ENCODE results near the gene PRXL2A. TPM values are rescaled to one million over a fixed set of nuclear protein-coding genes. Genes with fewer than 3 reads are reported as not detected.

PRXL2A gene
- total RNA-seq, 1 donor from 2014 or later: 11.5 TPM

GRCh38 chr10:80443531-80443974 is 35.2 kb downstream of the PRXL2A start:
- intact Hi-C loops (cut with micrococcal nuclease): loop anchor here (1.0 to 10.0 kb wide), 4 partner anchors 36 to 481 kb away; partner anchors contain the start of gene PRXL2A

GRCh38 chr10:80444124-80444523 is 35.8 kb downstream of the PRXL2A start:
- intact Hi-C loops (cut with micrococcal nuclease): loop anchor here (1.0 to 10.0 kb wide), 6 partner anchors 9 to 481 kb away; partner anchors contain the start of gene PRXL2A

- intact Hi-C loops (cut with micrococcal nuclease): loop anchor here (1.0 to 10.0 kb wide), 6 partner anchors 9 to 480 kb away; partner anchors contain the start of gene PRXL2A
Observed at GRCh38 chr10:80444646-80445319, 36.4 kb downstream of the PRXL2A start.

GRCh38 chr10:80447436-80448190 is 39.3 kb downstream of the PRXL2A start:
- intact Hi-C loops (cut with micrococcal nuclease): loop anchor here (10.0 kb wide), 2 partner anchors 247 to 477 kb away; no protein-coding TSS in a partner anchor

GRCh38 chr10:80448209-80448942 is 40.0 kb downstream of the PRXL2A start:
- intact Hi-C loops (cut with micrococcal nuclease): loop anchor here (10.0 kb wide), 2 partner anchors 246 to 476 kb away; no protein-coding TSS in a partner anchor

- intact Hi-C loops (cut with micrococcal nuclease): loop anchor here (10.0 kb wide), 2 partner anchors 245 to 475 kb away; no protein-coding TSS in a partner anchor
Observed at GRCh38 chr10:80449520-80449919, 41.2 kb downstream of the PRXL2A start.

- intact Hi-C loops (cut with micrococcal nuclease): no loop called here
Observed at GRCh38 chr10:80451132-80451531, 42.8 kb downstream of the PRXL2A start.

GRCh38 chr10:80452069-80452468 is 43.7 kb downstream of the PRXL2A start:
- intact Hi-C loops (cut with micrococcal nuclease): no loop called here

- intact Hi-C loops (cut with micrococcal nuclease): loop anchor here (1.0 kb wide), 1 partner anchor 8 kb away; no protein-coding TSS in a partner anchor
Observed at GRCh38 chr10:80452640-80453039, 44.3 kb downstream of the PRXL2A start.

- intact Hi-C loops (cut with micrococcal nuclease): loop anchor here (1.0 kb wide), 1 partner anchor 9 kb away; no protein-coding TSS in a partner anchor
Observed at GRCh38 chr10:80453056-80453841, 44.9 kb downstream of the PRXL2A start.

GRCh38 chr10:80453842-80454512 is 45.6 kb downstream of the PRXL2A start, which contains the start of gene TSPAN14:
TSPAN14 (plus strand) TSS chr10:80454310; CDS start chr10:80489234, 34,924 bp downstream.
- intact Hi-C loops (cut with micrococcal nuclease): loop anchor here (1.0 kb wide), 2 partner anchors 10 to 249 kb away; partner anchors contain the start of gene ANXA11

GRCh38 chr10:80454513-80455460 is 46.4 kb downstream of the PRXL2A start:
- intact Hi-C loops (cut with micrococcal nuclease): loop anchor here (1.0 kb wide), 2 partner anchors 9 to 249 kb away; partner anchors contain the start of gene ANXA11

- intact Hi-C loops (cut with micrococcal nuclease): loop anchor here (1.0 kb wide), 2 partner anchors 8 to 11 kb away; no protein-coding TSS in a partner anchor
Observed at GRCh38 chr10:80455461-80456349, 47.4 kb downstream of the PRXL2A start.

- intact Hi-C loops (cut with micrococcal nuclease): loop anchor here (2.0 kb wide), 3 partner anchors 29 to 73 kb away; no protein-coding TSS in a partner anchor
Observed at GRCh38 chr10:80457554-80458262, 49.4 kb downstream of the PRXL2A start.

GRCh38 chr10:80458263-80458625 is 49.9 kb downstream of the PRXL2A start:
- intact Hi-C loops (cut with micrococcal nuclease): loop anchor here (2.0 kb wide), 3 partner anchors 29 to 73 kb away; no protein-coding TSS in a partner anchor

- intact Hi-C loops (cut with micrococcal nuclease): loop anchor here (1.0 to 2.0 kb wide), 4 partner anchors 9 to 72 kb away; no protein-coding TSS in a partner anchor
Observed at GRCh38 chr10:80458638-80459037, 50.3 kb downstream of the PRXL2A start.
